GM21723 (cell line): Measurements from ENCODE around the gene SLC30A9.

Experiments used
- ATAC-seq: cut with Tn5 transposase; IDR thresholded peaks from one replicate; pipeline ENCODE4 v1.9.1; 2021; ENCODE audit warnings: mild to moderate bottlenecking, moderate library complexity; ENCODE audit not compliant: unreplicated experiment

Gene SLC30A9

GRCh38 chr4:41998019-41998418, 7.7 kb downstream of the SLC30A9 start:
- no peak for ATAC-seq

- no peak for ATAC-seq
These were observed 9.0 kb downstream of the SLC30A9 start for GRCh38 chr4:41999321-41999720.

GRCh38 chr4:42008011-42008786, 17.9 kb downstream of the SLC30A9 start:
- ATAC-seq: no peak

GRCh38 chr4:42015438-42015837, 25.1 kb downstream of the SLC30A9 start:
- no peak for ATAC-seq

GRCh38 chr4:42018451-42018850, 28.1 kb downstream of the SLC30A9 start:
- ATAC-seq: no peak

GRCh38 chr4:42048394-42048793, 58.1 kb downstream of the SLC30A9 start:
- no peak for ATAC-seq

GRCh38 chr4:42050516-42051249, 60.4 kb downstream of the SLC30A9 start:
- ATAC-seq: no peak

- ATAC-seq: no peak
These were observed 76.1 kb downstream of the SLC30A9 start for GRCh38 chr4:42066402-42066801.

GRCh38 chr4:42067264-42067663, 76.9 kb downstream of the SLC30A9 start:
- ATAC-seq: no peak

- ATAC-seq: no peak
These were observed 80.1 kb downstream of the SLC30A9 start for GRCh38 chr4:42070463-42070862.

- ATAC-seq: no peak
These were observed 84.0 kb downstream of the SLC30A9 start for GRCh38 chr4:42074294-42074693.

- peak; percentile 78 for ATAC-seq
These were observed 88.0 kb downstream of the SLC30A9 start for GRCh38 chr4:42078184-42078801.

- peak; percentile 42 for ATAC-seq
These were observed 90.0 kb downstream of the SLC30A9 start for GRCh38 chr4:42080306-42080705.

GRCh38 chr4:42083816-42084215, 93.5 kb downstream of the SLC30A9 start:
- no peak for ATAC-seq

- no peak for ATAC-seq
These were observed 98.1 kb downstream of the SLC30A9 start for GRCh38 chr4:42088386-42088785.

- no peak for ATAC-seq
These were observed 111.2 kb downstream of the SLC30A9 start for GRCh38 chr4:42101446-42101975.

GRCh38 chr4:42104521-42104920, 114.2 kb downstream of the SLC30A9 start:
- no peak for ATAC-seq

- ATAC-seq: no peak
These were observed 122.5 kb downstream of the SLC30A9 start for GRCh38 chr4:42112846-42113245.

- ATAC-seq: no peak
These were observed 129.6 kb downstream of the SLC30A9 start for GRCh38 chr4:42119886-42120285.

- ATAC-seq: no peak
These were observed 131.9 kb downstream of the SLC30A9 start for GRCh38 chr4:42122237-42122636.

- no peak for ATAC-seq
These were observed 132.8 kb downstream of the SLC30A9 start for GRCh38 chr4:42123071-42123644.
